ENCODE data around the gene MR1.

- no peak for TF ChIP-seq SUZ12 (IDR thresholded peaks at IDR 0.05; ENCODE audit: extremely low read depth, insufficient read depth, insufficient read length)
- no peak for TF ChIP-seq ZNF274 (IDR thresholded peaks at IDR 0.05; ENCODE audit: low read depth, low read length)
Measured at GRCh38 chr1:181018901-181019681, 14.7 kb upstream of the MR1 start.

Data from NT2/D1 (cell line).